ENCODE results near the gene C1orf226. TPM values are rescaled to one million over a fixed set of nuclear protein-coding genes. Genes with fewer than 3 reads are reported as not detected.

Gene C1orf226
- total and polyA plus RNA-seq, 2 experiments from 2014 or later = 2.8 to 6.6 TPM

GRCh38 chr1:162369571-162369970 is 12.0 kb upstream of the C1orf226 start:
- Histone ChIP-seq H3K36me3 (replicated peaks; ENCODE audit: insufficient read depth, low read depth) (no peaks in the 10 kb centered on the region), H3K4me1 (ENCODE audit: insufficient read depth) (peaks cover 7% of the 10 kb centered on the region), H3K4me2 (no peak overlapping the region), H3K79me2 (no peaks in the 10 kb centered on the region), H3K27ac (no peak overlapping the region), H3K27me3 (no peaks in the 10 kb centered on the region), H3K4me3 (no peak overlapping the region), H3K9me3 (ENCODE audit: low read depth) (no peaks in the 10 kb centered on the region), H3K9me2 (replicated peaks; ENCODE audit: insufficient read depth) (no peaks in the 10 kb centered on the region), H4K20me1 (ENCODE audit: insufficient read depth, poor library complexity, severe bottlenecking) (no peaks in the 10 kb centered on the region), H2AFZ (no peak overlapping the region)
- 90% methylated on average over 7 of the region's 7 CpGs for WGBS (ENCODE audit: low lambda C conversion rate, missing lambda C conversion rate)
- no peak for DNase-seq (ENCODE audit: low spot score)
- TF ChIP-seq EZH2 (IDR thresholded peaks at IDR 0.05; ENCODE audit: borderline replicate concordance) = no peak
- TF ChIP-seq CTCF (IDR thresholded peaks at IDR 0.05; ENCODE audit: poor library complexity) = no peak
- no peak for TF ChIP-seq EZH2phosphoT487 (IDR thresholded peaks at IDR 0.05; ENCODE audit: low read depth, severe bottlenecking, unreplicated experiment)

- 78% methylated on average over 1 of the region's 1 CpG for WGBS (ENCODE audit: low lambda C conversion rate, missing lambda C conversion rate)
- no peak for DNase-seq (ENCODE audit: low spot score)
- no peaks in the 10 kb centered on the region for H3K36me3 ChIP-seq (replicated peaks; ENCODE audit: insufficient read depth, low read depth)
- H3K9me3 ChIP-seq (ENCODE audit: low read depth) = no peaks in the 10 kb centered on the region
- H3K4me2 ChIP-seq = no peak overlapping the region
- H3K9me2 ChIP-seq (replicated peaks; ENCODE audit: insufficient read depth) = no peaks in the 10 kb centered on the region
- no peak for TF ChIP-seq EZH2phosphoT487 (IDR thresholded peaks at IDR 0.05; ENCODE audit: low read depth, severe bottlenecking, unreplicated experiment)
- no peak for TF ChIP-seq CTCF (IDR thresholded peaks at IDR 0.05; ENCODE audit: poor library complexity)
- no peak for TF ChIP-seq EZH2 (IDR thresholded peaks at IDR 0.05; ENCODE audit: borderline replicate concordance)
- no peak overlapping the region for H3K4me3 ChIP-seq
- H3K27ac ChIP-seq = no peak overlapping the region
- no peak overlapping the region for H2AFZ ChIP-seq
- no peaks in the 10 kb centered on the region for H3K27me3 ChIP-seq
- peaks cover 7% of the 10 kb centered on the region for H3K4me1 ChIP-seq (ENCODE audit: insufficient read depth)
- no peaks in the 10 kb centered on the region for H3K79me2 ChIP-seq
- H4K20me1 ChIP-seq (ENCODE audit: insufficient read depth, poor library complexity, severe bottlenecking) = no peaks in the 10 kb centered on the region
These were observed 11.4 kb upstream of the C1orf226 start for GRCh38 chr1:162370161-162370560.

- no peak overlapping the region for H3K27ac ChIP-seq
- WGBS (ENCODE audit: low lambda C conversion rate, missing lambda C conversion rate) = 94% methylated on average over 3 of the region's 3 CpGs
- H3K79me2 ChIP-seq = no peaks in the 10 kb centered on the region
- no peak for DNase-seq (ENCODE audit: low spot score)
- no peak for TF ChIP-seq EZH2 (IDR thresholded peaks at IDR 0.05; ENCODE audit: borderline replicate concordance)
- no peak for TF ChIP-seq CTCF (IDR thresholded peaks at IDR 0.05; ENCODE audit: poor library complexity)
- TF ChIP-seq EZH2phosphoT487 (IDR thresholded peaks at IDR 0.05; ENCODE audit: low read depth, severe bottlenecking, unreplicated experiment) = no peak
- H3K4me1 ChIP-seq (ENCODE audit: insufficient read depth) = peaks cover 7% of the 10 kb centered on the region
- no peak overlapping the region for H2AFZ ChIP-seq
- no peaks in the 10 kb centered on the region for H4K20me1 ChIP-seq (ENCODE audit: insufficient read depth, poor library complexity, severe bottlenecking)
- H3K9me3 ChIP-seq (ENCODE audit: low read depth) = no peaks in the 10 kb centered on the region
- no peaks in the 10 kb centered on the region for H3K27me3 ChIP-seq
- no peak overlapping the region for H3K4me2 ChIP-seq
- no peaks in the 10 kb centered on the region for H3K9me2 ChIP-seq (replicated peaks; ENCODE audit: insufficient read depth)
- no peak overlapping the region for H3K4me3 ChIP-seq
- H3K36me3 ChIP-seq (replicated peaks; ENCODE audit: insufficient read depth, low read depth) = no peaks in the 10 kb centered on the region
These were observed 10.8 kb upstream of the C1orf226 start for GRCh38 chr1:162370721-162371120.

GRCh38 chr1:162371611-162372010 is 9.9 kb upstream of the C1orf226 start:
- H3K27ac ChIP-seq = no peak overlapping the region
- no peaks in the 10 kb centered on the region for H3K27me3 ChIP-seq
- H3K79me2 ChIP-seq = no peaks in the 10 kb centered on the region
- 89% methylated on average over 6 of the region's 6 CpGs for WGBS (ENCODE audit: low lambda C conversion rate, missing lambda C conversion rate)
- TF ChIP-seq CTCF (IDR thresholded peaks at IDR 0.05; ENCODE audit: poor library complexity) = no peak
- TF ChIP-seq EZH2 (IDR thresholded peaks at IDR 0.05; ENCODE audit: borderline replicate concordance) = no peak
- no peak for TF ChIP-seq EZH2phosphoT487 (IDR thresholded peaks at IDR 0.05; ENCODE audit: low read depth, severe bottlenecking, unreplicated experiment)
- H3K36me3 ChIP-seq (replicated peaks; ENCODE audit: insufficient read depth, low read depth) = no peaks in the 10 kb centered on the region
- no peaks in the 10 kb centered on the region for H3K9me3 ChIP-seq (ENCODE audit: low read depth)
- H3K4me1 ChIP-seq (ENCODE audit: insufficient read depth) = peaks cover 7% of the 10 kb centered on the region
- no peaks in the 10 kb centered on the region for H4K20me1 ChIP-seq (ENCODE audit: insufficient read depth, poor library complexity, severe bottlenecking)
- H3K9me2 ChIP-seq (replicated peaks; ENCODE audit: insufficient read depth) = no peaks in the 10 kb centered on the region
- H3K4me2 ChIP-seq = no peak overlapping the region
- no peak for DNase-seq (ENCODE audit: low spot score)
- no peak overlapping the region for H3K4me3 ChIP-seq
- H2AFZ ChIP-seq = no peak overlapping the region

Data from hepatocyte (in vitro differentiated cells).